ENCODE measurements around the gene VASH2.

DNA sequence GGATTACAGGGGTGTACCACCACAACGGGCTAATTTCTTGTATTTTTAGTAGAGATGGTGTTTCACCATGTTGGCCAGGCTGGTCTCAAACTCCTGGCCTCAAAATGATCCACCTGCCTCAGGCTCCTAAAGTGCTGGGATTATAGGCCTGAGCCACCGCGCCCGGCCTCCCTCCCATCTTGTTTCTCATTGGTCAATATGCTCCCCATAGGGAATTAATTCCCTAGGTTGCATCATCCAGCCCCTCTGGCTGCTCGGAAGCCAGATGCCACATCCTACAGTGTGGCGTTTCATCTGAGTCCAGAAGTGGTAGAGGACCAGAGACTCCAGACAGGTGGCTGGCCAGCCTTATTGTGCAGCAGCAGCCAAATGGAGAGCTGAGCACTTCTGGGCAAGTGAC is 11.5 kb upstream of the VASH2 start:
- no peak for TF ChIP-seq YY1 (IDR thresholded peaks at IDR 0.05; ENCODE audit: low read depth)
- TF ChIP-seq NFIC (IDR thresholded peaks at IDR 0.05), result no peak
- TF ChIP-seq, protein P1, sequence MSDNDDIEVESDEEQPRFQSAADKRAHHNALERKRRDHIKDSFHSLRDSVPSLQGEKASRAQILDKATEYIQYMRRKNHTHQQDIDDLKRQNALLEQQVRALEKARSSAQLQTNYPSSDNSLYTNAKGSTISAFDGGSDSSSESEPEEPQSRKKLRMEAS (IDR thresholded peaks at IDR 0.05), result no peak
- no peak for TF ChIP-seq RAD21 (IDR thresholded peaks at IDR 0.05; ENCODE audit: low read depth)
- TF ChIP-seq EP300 (IDR thresholded peaks at IDR 0.05; ENCODE audit: borderline replicate concordance), result no peak
- TF ChIP-seq TAF1 (IDR thresholded peaks at IDR 0.05; ENCODE audit: low read depth), result no peak
- no peak for TF ChIP-seq EGR1 (IDR thresholded peaks at IDR 0.05)
- TF ChIP-seq, protein P2, sequence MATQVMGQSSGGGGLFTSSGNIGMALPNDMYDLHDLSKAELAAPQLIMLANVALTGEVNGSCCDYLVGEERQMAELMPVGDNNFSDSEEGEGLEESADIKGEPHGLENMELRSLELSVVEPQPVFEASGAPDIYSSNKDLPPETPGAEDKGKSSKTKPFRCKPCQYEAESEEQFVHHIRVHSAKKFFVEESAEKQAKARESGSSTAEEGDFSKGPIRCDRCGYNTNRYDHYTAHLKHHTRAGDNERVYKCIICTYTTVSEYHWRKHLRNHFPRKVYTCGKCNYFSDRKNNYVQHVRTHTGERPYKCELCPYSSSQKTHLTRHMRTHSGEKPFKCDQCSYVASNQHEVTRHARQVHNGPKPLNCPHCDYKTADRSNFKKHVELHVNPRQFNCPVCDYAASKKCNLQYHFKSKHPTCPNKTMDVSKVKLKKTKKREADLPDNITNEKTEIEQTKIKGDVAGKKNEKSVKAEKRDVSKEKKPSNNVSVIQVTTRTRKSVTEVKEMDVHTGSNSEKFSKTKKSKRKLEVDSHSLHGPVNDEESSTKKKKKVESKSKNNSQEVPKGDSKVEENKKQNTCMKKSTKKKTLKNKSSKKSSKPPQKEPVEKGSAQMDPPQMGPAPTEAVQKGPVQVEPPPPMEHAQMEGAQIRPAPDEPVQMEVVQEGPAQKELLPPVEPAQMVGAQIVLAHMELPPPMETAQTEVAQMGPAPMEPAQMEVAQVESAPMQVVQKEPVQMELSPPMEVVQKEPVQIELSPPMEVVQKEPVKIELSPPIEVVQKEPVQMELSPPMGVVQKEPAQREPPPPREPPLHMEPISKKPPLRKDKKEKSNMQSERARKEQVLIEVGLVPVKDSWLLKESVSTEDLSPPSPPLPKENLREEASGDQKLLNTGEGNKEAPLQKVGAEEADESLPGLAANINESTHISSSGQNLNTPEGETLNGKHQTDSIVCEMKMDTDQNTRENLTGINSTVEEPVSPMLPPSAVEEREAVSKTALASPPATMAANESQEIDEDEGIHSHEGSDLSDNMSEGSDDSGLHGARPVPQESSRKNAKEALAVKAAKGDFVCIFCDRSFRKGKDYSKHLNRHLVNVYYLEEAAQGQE (IDR thresholded peaks at IDR 0.05; ENCODE audit: low read depth), result no peak
- TF ChIP-seq, protein P3, sequence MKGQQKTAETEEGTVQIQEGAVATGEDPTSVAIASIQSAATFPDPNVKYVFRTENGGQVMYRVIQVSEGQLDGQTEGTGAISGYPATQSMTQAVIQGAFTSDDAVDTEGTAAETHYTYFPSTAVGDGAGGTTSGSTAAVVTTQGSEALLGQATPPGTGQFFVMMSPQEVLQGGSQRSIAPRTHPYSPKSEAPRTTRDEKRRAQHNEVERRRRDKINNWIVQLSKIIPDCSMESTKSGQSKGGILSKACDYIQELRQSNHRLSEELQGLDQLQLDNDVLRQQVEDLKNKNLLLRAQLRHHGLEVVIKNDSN (IDR thresholded peaks at IDR 0.05), result no peak
- TF ChIP-seq CEBPB (IDR thresholded peaks at IDR 0.05), result no peak
- no peak for TF ChIP-seq FOXM1 (IDR thresholded peaks at IDR 0.05; ENCODE audit: borderline replicate concordance, low read depth)
- TF ChIP-seq TCF12 (IDR thresholded peaks at IDR 0.05; ENCODE audit: low read depth), result no peak
- TF ChIP-seq CREB1 (IDR thresholded peaks at IDR 0.05; ENCODE audit: low read depth), result no peak

Measured in Ishikawa (cell line).